ENCODE results near the gene ASB7.

The ASB7 gene
- 21.1 to 26.6 (median 26.5) reads per million in 3 donors for total RNA-seq

GRCh38 chr15:100602064-100602822, at the start of gene ASB7, which contains the start of gene LINS1:
TSS of gene ASB7 (plus strand) at chr15:100602589. CDS start at chr15:100612217, 9,628 bp downstream.
TSS of gene LINS1 (minus strand) at chr15:100602184. CDS start at chr15:100580842, 21,342 bp downstream.
- Histone ChIP-seq H3K9me3 (ENCODE audit: control insufficient read depth, low read length) (no peaks in the 10 kb centered on the region), H3K36me3 (ENCODE audit: control insufficient read depth, insufficient read depth, low read length) (peaks cover 3% of the 10 kb centered on the region), H3K4me3 (ENCODE audit: insufficient read depth, low read depth, low read length, poor library complexity, severe bottlenecking) (peak within 1 kb of the TSS; percentile 94), H3K4me1 (ENCODE audit: control insufficient read depth, insufficient read depth, low read length, poor library complexity, severe bottlenecking) (peaks cover 36% of the 10 kb centered on the region), H3K27ac (ENCODE audit: insufficient read depth, low read length, poor library complexity, severe bottlenecking) (peak within 1 kb of the TSS; percentile 91), H3K27me3 (replicated peaks; ENCODE audit: control insufficient read depth, insufficient read depth, low read length, poor library complexity, severe bottlenecking) (no peaks in the 10 kb centered on the region)
- DNase-seq: peak; percentile 99 to 100 (median 100)

- H3K27ac ChIP-seq (ENCODE audit: insufficient read depth, low read length, poor library complexity, severe bottlenecking): no peak overlapping the region
These were observed 48.9 kb upstream of the ASB7 start for GRCh38 chr15:100553468-100553867.

GRCh38 chr15:100558771-100559254, 43.6 kb upstream of the ASB7 start:
- Histone ChIP-seq H3K36me3 (ENCODE audit: control insufficient read depth, insufficient read depth, low read length) (peaks cover 3% of the 10 kb centered on the region), H3K4me1 (ENCODE audit: control insufficient read depth, insufficient read depth, low read length, poor library complexity, severe bottlenecking) (no peaks in the 10 kb centered on the region), H3K27ac (ENCODE audit: insufficient read depth, low read length, poor library complexity, severe bottlenecking) (no peak overlapping the region), H3K9me3 (ENCODE audit: control insufficient read depth, low read length) (no peaks in the 10 kb centered on the region), H3K27me3 (replicated peaks; ENCODE audit: control insufficient read depth, insufficient read depth, low read length, poor library complexity, severe bottlenecking) (no peaks in the 10 kb centered on the region), H3K4me3 (ENCODE audit: insufficient read depth, low read depth, low read length, poor library complexity, severe bottlenecking) (no peak overlapping the region)
- no peak for DNase-seq

More at GRCh38 chr15:100553468-100553867, 48.9 kb upstream of the ASB7 start:
- Histone ChIP-seq H3K4me3 (ENCODE audit: insufficient read depth, low read depth, low read length, poor library complexity, severe bottlenecking) (no peak overlapping the region), H3K9me3 (ENCODE audit: control insufficient read depth, low read length) (no peaks in the 10 kb centered on the region), H3K4me1 (ENCODE audit: control insufficient read depth, insufficient read depth, low read length, poor library complexity, severe bottlenecking) (no peaks in the 10 kb centered on the region), H3K27me3 (replicated peaks; ENCODE audit: control insufficient read depth, insufficient read depth, low read length, poor library complexity, severe bottlenecking) (no peaks in the 10 kb centered on the region), H3K36me3 (ENCODE audit: control insufficient read depth, insufficient read depth, low read length) (peaks cover 8% of the 10 kb centered on the region)
- DNase-seq: no peak

- DNase-seq: no peak
- Histone ChIP-seq H3K27me3 (replicated peaks; ENCODE audit: control insufficient read depth, insufficient read depth, low read length, poor library complexity, severe bottlenecking) (no peaks in the 10 kb centered on the region), H3K4me3 (ENCODE audit: insufficient read depth, low read depth, low read length, poor library complexity, severe bottlenecking) (no peak overlapping the region), H3K4me1 (ENCODE audit: control insufficient read depth, insufficient read depth, low read length, poor library complexity, severe bottlenecking) (no peaks in the 10 kb centered on the region), H3K27ac (ENCODE audit: insufficient read depth, low read length, poor library complexity, severe bottlenecking) (no peak overlapping the region), H3K9me3 (ENCODE audit: control insufficient read depth, low read length) (no peaks in the 10 kb centered on the region), H3K36me3 (ENCODE audit: control insufficient read depth, insufficient read depth, low read length) (no peaks in the 10 kb centered on the region)
These were observed 43.1 kb upstream of the ASB7 start for GRCh38 chr15:100559330-100559729.

GRCh38 chr15:100560323-100560722, 42.1 kb upstream of the ASB7 start:
- no peaks in the 10 kb centered on the region for H3K9me3 ChIP-seq (ENCODE audit: control insufficient read depth, low read length)
- no peak overlapping the region for H3K4me3 ChIP-seq (ENCODE audit: insufficient read depth, low read depth, low read length, poor library complexity, severe bottlenecking)
- H3K27me3 ChIP-seq (replicated peaks; ENCODE audit: control insufficient read depth, insufficient read depth, low read length, poor library complexity, severe bottlenecking): no peaks in the 10 kb centered on the region
- no peaks in the 10 kb centered on the region for H3K4me1 ChIP-seq (ENCODE audit: control insufficient read depth, insufficient read depth, low read length, poor library complexity, severe bottlenecking)
- no peak overlapping the region for H3K27ac ChIP-seq (ENCODE audit: insufficient read depth, low read length, poor library complexity, severe bottlenecking)
- H3K36me3 ChIP-seq (ENCODE audit: control insufficient read depth, insufficient read depth, low read length): no peaks in the 10 kb centered on the region
- DNase-seq: no peak

GRCh38 chr15:100565591-100565990, 36.8 kb upstream of the ASB7 start:
- Histone ChIP-seq H3K27me3 (replicated peaks; ENCODE audit: control insufficient read depth, insufficient read depth, low read length, poor library complexity, severe bottlenecking) (no peaks in the 10 kb centered on the region), H3K4me1 (ENCODE audit: control insufficient read depth, insufficient read depth, low read length, poor library complexity, severe bottlenecking) (no peaks in the 10 kb centered on the region), H3K4me3 (ENCODE audit: insufficient read depth, low read depth, low read length, poor library complexity, severe bottlenecking) (no peak overlapping the region), H3K9me3 (ENCODE audit: control insufficient read depth, low read length) (no peaks in the 10 kb centered on the region), H3K36me3 (ENCODE audit: control insufficient read depth, insufficient read depth, low read length) (peaks cover 7% of the 10 kb centered on the region), H3K27ac (ENCODE audit: insufficient read depth, low read length, poor library complexity, severe bottlenecking) (no peak overlapping the region)
- DNase-seq: no peak

GRCh38 chr15:100566850-100567628, 35.4 kb upstream of the ASB7 start:
- no peak for DNase-seq
- Histone ChIP-seq H3K27me3 (replicated peaks; ENCODE audit: control insufficient read depth, insufficient read depth, low read length, poor library complexity, severe bottlenecking) (no peaks in the 10 kb centered on the region), H3K4me3 (ENCODE audit: insufficient read depth, low read depth, low read length, poor library complexity, severe bottlenecking) (no peak overlapping the region), H3K4me1 (ENCODE audit: control insufficient read depth, insufficient read depth, low read length, poor library complexity, severe bottlenecking) (peaks cover 6% of the 10 kb centered on the region), H3K9me3 (ENCODE audit: control insufficient read depth, low read length) (no peaks in the 10 kb centered on the region), H3K36me3 (ENCODE audit: control insufficient read depth, insufficient read depth, low read length) (peaks cover 7% of the 10 kb centered on the region), H3K27ac (ENCODE audit: insufficient read depth, low read length, poor library complexity, severe bottlenecking) (no peak overlapping the region)

- peaks cover 13% of the 10 kb centered on the region for H3K4me1 ChIP-seq (ENCODE audit: control insufficient read depth, insufficient read depth, low read length, poor library complexity, severe bottlenecking)
- no peaks in the 10 kb centered on the region for H3K9me3 ChIP-seq (ENCODE audit: control insufficient read depth, low read length)
- H3K4me3 ChIP-seq (ENCODE audit: insufficient read depth, low read depth, low read length, poor library complexity, severe bottlenecking): no peak overlapping the region
- no peak overlapping the region for H3K27ac ChIP-seq (ENCODE audit: insufficient read depth, low read length, poor library complexity, severe bottlenecking)
- DNase-seq: no peak
- peaks cover 18% of the 10 kb centered on the region for H3K36me3 ChIP-seq (ENCODE audit: control insufficient read depth, insufficient read depth, low read length)
- H3K27me3 ChIP-seq (replicated peaks; ENCODE audit: control insufficient read depth, insufficient read depth, low read length, poor library complexity, severe bottlenecking): no peaks in the 10 kb centered on the region
These were observed 33.0 kb upstream of the ASB7 start for GRCh38 chr15:100569391-100569790.

GRCh38 chr15:100570275-100570674, 32.1 kb upstream of the ASB7 start:
- Histone ChIP-seq H3K36me3 (ENCODE audit: control insufficient read depth, insufficient read depth, low read length) (peaks cover 18% of the 10 kb centered on the region), H3K27me3 (replicated peaks; ENCODE audit: control insufficient read depth, insufficient read depth, low read length, poor library complexity, severe bottlenecking) (no peaks in the 10 kb centered on the region), H3K27ac (ENCODE audit: insufficient read depth, low read length, poor library complexity, severe bottlenecking) (no peak overlapping the region), H3K4me3 (ENCODE audit: insufficient read depth, low read depth, low read length, poor library complexity, severe bottlenecking) (no peak overlapping the region), H3K4me1 (ENCODE audit: control insufficient read depth, insufficient read depth, low read length, poor library complexity, severe bottlenecking) (peaks cover 13% of the 10 kb centered on the region), H3K9me3 (ENCODE audit: control insufficient read depth, low read length) (no peaks in the 10 kb centered on the region)
- no peak for DNase-seq
